ENCODE results near the gene EVX2. TPM values are rescaled to one million over a fixed set of nuclear protein-coding genes. Genes with fewer than 3 reads are reported as not detected.
A peak's percentile ranks its signal among the peaks of the same experiment; 100 is the strongest.

EVX2 gene
- total RNA-seq (ENCODE audit: low replicate concordance): not detected in 2 replicates

DNA sequence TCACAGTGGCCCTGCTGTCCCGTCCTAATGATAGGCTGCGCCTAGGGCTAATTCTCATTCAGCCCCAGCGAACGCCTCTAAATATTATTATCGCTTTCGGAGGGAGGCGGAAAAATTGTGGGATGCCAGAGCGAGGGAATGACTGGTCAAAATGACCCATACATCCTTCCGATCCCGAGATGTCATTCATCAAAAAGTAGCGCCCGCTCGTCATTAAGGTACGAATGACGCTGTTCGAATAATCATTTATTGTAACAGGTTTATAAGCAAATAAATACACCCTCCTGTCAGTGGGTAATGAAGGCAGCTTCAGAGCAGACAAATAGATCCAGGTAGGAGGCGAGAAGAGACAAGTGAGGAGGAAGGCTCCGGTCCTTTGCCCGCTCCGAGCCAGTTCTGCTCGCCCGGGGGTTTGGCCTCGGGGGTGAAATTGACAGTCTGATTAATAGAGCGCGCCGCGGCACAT is at the start of gene EVX2:
Gene EVX2, minus strand, starts transcription at position 167 of the 466 bp plus-strand sequence. CDS start 186 bp downstream, outside the sequence.
- Histone ChIP-seq H3K79me2 (ENCODE audit: low read depth) (no peaks in the 10 kb centered on the region), H3K4me2 (peak within 1 kb of the TSS; percentile 45), H3K9ac (no peak within 1 kb of the TSS), H3K9me3 (ENCODE audit: low read depth) (no peaks in the 10 kb centered on the region), H3K27me3 (peaks cover 100% of the 10 kb centered on the region), H2AFZ (replicated peaks) (no peak within 1 kb of the TSS), H3K27ac (no peak within 1 kb of the TSS), H3K4me1 (peaks cover 7% of the 10 kb centered on the region), H3F3A (ENCODE audit: low read depth) (peaks cover 16% of the 10 kb centered on the region), H3K36me3 (no peaks in the 10 kb centered on the region), H3K4me3 (no peak within 1 kb of the TSS), H4K20me1 (ENCODE audit: low read depth) (peaks cover 84% of the 10 kb centered on the region)
- TF ChIP-seq EZH2phosphoT487 (IDR thresholded peaks at IDR 0.05) (no peak), EZH2 (IDR thresholded peaks at IDR 0.05) (no peak), CTCF (IDR thresholded peaks at IDR 0.05) (no peak)
- no peak for DNase-seq (ENCODE audit: low spot score)
- Mint-ChIP-seq H3K9me3 (no peaks in the 10 kb centered on the region), H3K36me3 (no peaks in the 10 kb centered on the region), H3K4me1 (peaks cover 17% of the 10 kb centered on the region), H3K27me3 (ENCODE audit: insufficient read depth, low read depth) (peaks cover 89% of the 10 kb centered on the region), H3K4me3 (peak within 1 kb of the TSS; percentile 62), H3K27ac (no peak within 1 kb of the TSS)

DNA sequence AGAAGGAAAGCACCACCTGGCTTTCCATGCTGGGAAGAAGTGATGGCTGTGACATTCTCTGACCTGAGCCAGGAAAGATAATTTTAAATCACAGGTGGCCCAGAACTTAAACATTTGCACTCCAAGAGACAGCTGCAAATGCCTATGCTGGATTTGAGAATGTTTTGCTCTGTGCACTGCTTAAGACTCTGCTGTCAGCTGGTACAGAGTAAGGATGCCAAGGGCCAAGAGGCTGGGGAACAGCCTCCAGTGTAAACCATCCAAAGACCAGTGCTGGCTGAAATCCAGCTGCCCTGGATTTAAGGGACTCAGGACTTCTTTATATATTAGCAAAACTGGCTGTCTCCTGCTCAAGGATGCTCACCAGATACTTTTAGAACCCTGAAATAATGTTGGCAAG is 49.6 kb upstream of the EVX2 start:
- Histone ChIP-seq H3K79me2 (ENCODE audit: low read depth) (no peaks in the 10 kb centered on the region), H3K9me3 (ENCODE audit: low read depth) (no peaks in the 10 kb centered on the region), H3K4me2 (no peak overlapping the region), H3K36me3 (no peaks in the 10 kb centered on the region), H3K4me3 (no peak overlapping the region), H4K20me1 (ENCODE audit: low read depth) (peaks cover 90% of the 10 kb centered on the region), H3K27me3 (peaks cover 100% of the 10 kb centered on the region), H3F3A (ENCODE audit: low read depth) (no peaks in the 10 kb centered on the region), H3K27ac (no peak overlapping the region), H3K4me1 (peaks cover 3% of the 10 kb centered on the region), H3K9ac (no peak overlapping the region), H2AFZ (replicated peaks) (no peak overlapping the region)
- Mint-ChIP-seq H3K9me3 (peaks cover 15% of the 10 kb centered on the region), H3K4me1 (peaks cover 8% of the 10 kb centered on the region), H3K27me3 (ENCODE audit: insufficient read depth, low read depth) (peaks cover 88% of the 10 kb centered on the region), H3K27ac (no peak overlapping the region), H3K36me3 (no peaks in the 10 kb centered on the region), H3K4me3 (no peak overlapping the region)
- no peak for TF ChIP-seq EZH2phosphoT487 (IDR thresholded peaks at IDR 0.05)
- no peak for TF ChIP-seq EZH2 (IDR thresholded peaks at IDR 0.05)
- DNase-seq (ENCODE audit: low spot score): no peak

GRCh38 chr2:176132205-176133171 is 48.7 kb upstream of the EVX2 start:
- no peak overlapping the region for H3K4me3 Mint-ChIP-seq
- Histone ChIP-seq H2AFZ (replicated peaks) (no peak overlapping the region), H3K27ac (no peak overlapping the region), H3K4me2 (no peak overlapping the region), H3K36me3 (no peaks in the 10 kb centered on the region), H3K4me3 (no peak overlapping the region), H3K4me1 (peaks cover 3% of the 10 kb centered on the region), H3K9me3 (ENCODE audit: low read depth) (no peaks in the 10 kb centered on the region), H3K9ac (no peak overlapping the region), H3K79me2 (ENCODE audit: low read depth) (no peaks in the 10 kb centered on the region), H3F3A (ENCODE audit: low read depth) (peaks cover 3% of the 10 kb centered on the region), H4K20me1 (ENCODE audit: low read depth) (peaks cover 90% of the 10 kb centered on the region), H3K27me3 (peaks cover 100% of the 10 kb centered on the region)
- H3K4me1 Mint-ChIP-seq: peaks cover 12% of the 10 kb centered on the region
- H3K27ac Mint-ChIP-seq: no peak overlapping the region
- no peaks in the 10 kb centered on the region for H3K36me3 Mint-ChIP-seq
- H3K27me3 Mint-ChIP-seq (ENCODE audit: insufficient read depth, low read depth): peaks cover 88% of the 10 kb centered on the region
- peaks cover 9% of the 10 kb centered on the region for H3K9me3 Mint-ChIP-seq
- TF ChIP-seq CTCF (IDR thresholded peaks at IDR 0.05) (no peak), EZH2 (IDR thresholded peaks at IDR 0.05) (peak; percentile 91), EZH2phosphoT487 (IDR thresholded peaks at IDR 0.05) (peak; percentile 67)
- peak; percentile 47 for DNase-seq (ENCODE audit: low spot score)

- Histone ChIP-seq H3K27me3 (peaks cover 100% of the 10 kb centered on the region), H3K9ac (no peak overlapping the region), H3K4me3 (no peak overlapping the region), H3K36me3 (no peaks in the 10 kb centered on the region), H4K20me1 (ENCODE audit: low read depth) (peaks cover 89% of the 10 kb centered on the region), H3K27ac (no peak overlapping the region), H3K9me3 (ENCODE audit: low read depth) (no peaks in the 10 kb centered on the region), H3K4me1 (peaks cover 3% of the 10 kb centered on the region), H3K4me2 (no peak overlapping the region), H3F3A (ENCODE audit: low read depth) (peaks cover 3% of the 10 kb centered on the region), H3K79me2 (ENCODE audit: low read depth) (no peaks in the 10 kb centered on the region), H2AFZ (replicated peaks) (no peak overlapping the region)
- no peak overlapping the region for H3K4me3 Mint-ChIP-seq
- peaks cover 9% of the 10 kb centered on the region for H3K9me3 Mint-ChIP-seq
- peaks cover 88% of the 10 kb centered on the region for H3K27me3 Mint-ChIP-seq (ENCODE audit: insufficient read depth, low read depth)
- no peak for DNase-seq (ENCODE audit: low spot score)
- no peak for TF ChIP-seq EZH2 (IDR thresholded peaks at IDR 0.05)
- TF ChIP-seq EZH2phosphoT487 (IDR thresholded peaks at IDR 0.05): no peak
- no peak for TF ChIP-seq CTCF (IDR thresholded peaks at IDR 0.05)
- no peak overlapping the region for H3K27ac Mint-ChIP-seq
- no peaks in the 10 kb centered on the region for H3K36me3 Mint-ChIP-seq
- peaks cover 12% of the 10 kb centered on the region for H3K4me1 Mint-ChIP-seq
These were observed 48.0 kb upstream of the EVX2 start for GRCh38 chr2:176131848-176132158.

Data from neural progenitor cell (in vitro differentiated cells).